Colonic mucosa (tissue), 4 donors: ENCODE measurements around the gene SCN5A. TPM values are rescaled to one million over a fixed set of nuclear protein-coding genes. Genes with fewer than 3 reads are reported as not detected.

ENCODE experiments used
- DNase-seq: peaks from one replicate; pipeline ENCODE4 v3.0.0-alpha.2; 2020
- H3K27ac ChIP-seq: fragments of 200-600 bp; one replicate; pipeline ENCODE4 v1.8.0; 2021
- H3K27me3 ChIP-seq: fragments of 200-600 bp; one replicate; pipeline ENCODE4 v1.8.0; 2021
- H3K36me3 ChIP-seq: fragments of 200-600 bp; one replicate; pipeline ENCODE4 v1.8.0; 2021
- H3K4me1 ChIP-seq: fragments of 200-600 bp; one replicate; pipeline ENCODE4 v1.8.0; 2021; ENCODE audit warnings: mild to moderate bottlenecking
- H3K4me3 ChIP-seq: fragments of 200-600 bp; one replicate; pipeline ENCODE4 v1.8.0; 2021
- H3K9ac ChIP-seq, 2 donors: one replicate each; pipeline ENCODE4 v1.7.0; 2013; ENCODE audit warnings: control low read depth in 2 of 2, low read depth in 2 of 2, low read length in 2 of 2
- H3K9me3 ChIP-seq: fragments of 200-600 bp; one replicate; pipeline ENCODE4 v1.8.0; 2021
- CTCF ChIP-seq: fragments of 200-600 bp; IDR thresholded peaks from one replicate; pipeline ENCODE4 v1.8.0; 2022; ENCODE audit warnings: antibody characterized with exemption, mild to moderate bottlenecking
- intact Hi-C: fragments of 100-400 bp; cut with DNase I; formaldehyde crosslinking; loops from one replicate; pipeline ENCODE4 v1.14.1; 2022
- total RNA-seq, 2 donors: library from RNA; stranded (reverse); fragmentation: NEBNext Ultra II Directional in 1 of 2; extraction: Animal tissue kit (Norgen Biotek cat#: 25700) in 1 of 2; gene quantifications; one replicate each; pipeline ENCODE4 v1.2.1, GENCODE V29; 2021
- donor health status: healthy.
- donor health status: DM: no; HTN: no; CAD: no.
- donor health status: DM: no; HTN: no; CAD: no.

The SCN5A gene
- total RNA-seq, 2 donors from 2014 or later = 0.32 to 0.45 TPM

- intact Hi-C loops = no loop called here
- Histone ChIP-seq H3K9ac (no peak overlapping the region), H3K36me3 (no peaks in the 10 kb centered on the region), H3K4me1 (no peaks in the 10 kb centered on the region), H3K27me3 (no peaks in the 10 kb centered on the region), H3K4me3 (no peak overlapping the region), H3K27ac (no peak overlapping the region), H3K9me3 (no peaks in the 10 kb centered on the region)
- no peak for TF ChIP-seq CTCF
- DNase-seq = no peak
Observed at GRCh38 chr3:38585791-38586420, 63.6 kb downstream of the SCN5A start.

GRCh38 chr3:38583688-38584087 is 65.8 kb downstream of the SCN5A start:
- H3K9me3 ChIP-seq = no peaks in the 10 kb centered on the region

GRCh38 chr3:38582941-38583645 is 66.4 kb downstream of the SCN5A start:
- intact Hi-C loops = no loop called here
- Histone ChIP-seq H3K36me3 (no peaks in the 10 kb centered on the region), H3K9me3 (no peaks in the 10 kb centered on the region), H3K9ac (no peak overlapping the region), H3K27me3 (no peaks in the 10 kb centered on the region), H3K4me1 (no peaks in the 10 kb centered on the region), H3K4me3 (no peak overlapping the region), H3K27ac (no peak overlapping the region)
- DNase-seq = no peak
- TF ChIP-seq CTCF = no peak

More at GRCh38 chr3:38583688-38584087, 65.8 kb downstream of the SCN5A start:
- no peaks in the 10 kb centered on the region for H3K4me1 ChIP-seq
- H3K4me3 ChIP-seq = no peak overlapping the region
- H3K27ac ChIP-seq = no peak overlapping the region
- no peak for DNase-seq
- no peaks in the 10 kb centered on the region for H3K36me3 ChIP-seq
- no peak overlapping the region for H3K9ac ChIP-seq
- no peaks in the 10 kb centered on the region for H3K27me3 ChIP-seq
- TF ChIP-seq CTCF = no peak
- intact Hi-C loops = no loop called here

GRCh38 chr3:38582316-38582715 is 67.2 kb downstream of the SCN5A start:
- Histone ChIP-seq H3K36me3 (no peaks in the 10 kb centered on the region), H3K27me3 (no peaks in the 10 kb centered on the region), H3K4me1 (no peaks in the 10 kb centered on the region), H3K9ac (no peak overlapping the region), H3K4me3 (no peak overlapping the region), H3K27ac (no peak overlapping the region), H3K9me3 (no peaks in the 10 kb centered on the region)
- intact Hi-C loops = no loop called here
- no peak for DNase-seq
- TF ChIP-seq CTCF = no peak

GRCh38 chr3:38581774-38582173 is 67.7 kb downstream of the SCN5A start:
- DNase-seq = no peak
- H3K4me1 ChIP-seq = no peaks in the 10 kb centered on the region
- H3K9ac ChIP-seq = no peak overlapping the region
- H3K27me3 ChIP-seq = no peaks in the 10 kb centered on the region
- H3K27ac ChIP-seq = no peak overlapping the region
- H3K36me3 ChIP-seq = no peaks in the 10 kb centered on the region
- no peak for TF ChIP-seq CTCF
- no peaks in the 10 kb centered on the region for H3K9me3 ChIP-seq
- intact Hi-C loops = no loop called here
- H3K4me3 ChIP-seq = no peak overlapping the region
